Memory B cell (primary cell): ENCODE measurements around the gene SLC25A26.

Experiments used
- ATAC-seq: fragments of 150-1000 bp; cut with Tn5 transposase; 2 replicates; pipeline ENCODE4 v1.10.0; 2021; ENCODE audit warnings: low read depth, mild to moderate bottlenecking, moderate library complexity
- DNase-seq, 2 donors: peaks; one replicate each; pipeline ENCODE4 v3.0.0; 2022; ENCODE audit warnings: low spot score in 2 of 2
- H3K27ac Mint-ChIP-seq: one replicate; pipeline ENCODE4 v1.8.0; 2022; ENCODE audit warnings: mild to moderate bottlenecking, moderate library complexity, mixed read lengths
- H3K27me3 Mint-ChIP-seq: one replicate; pipeline ENCODE4 v1.8.0; 2022; ENCODE audit warnings: mixed read lengths
- H3K36me3 Mint-ChIP-seq: one replicate; pipeline ENCODE4 v1.8.0; 2022; ENCODE audit warnings: mild to moderate bottlenecking, mixed read lengths
- H3K4me1 Mint-ChIP-seq: one replicate; pipeline ENCODE4 v1.8.0; 2022; ENCODE audit warnings: mixed read lengths
- H3K4me3 Mint-ChIP-seq: one replicate; pipeline ENCODE4 v1.8.0; 2022; ENCODE audit warnings: mild to moderate bottlenecking, moderate library complexity, mixed read lengths
- H3K9me3 Mint-ChIP-seq: one replicate; pipeline ENCODE4 v1.8.0; 2022; ENCODE audit warnings: mixed read lengths

Gene SLC25A26

DNA sequence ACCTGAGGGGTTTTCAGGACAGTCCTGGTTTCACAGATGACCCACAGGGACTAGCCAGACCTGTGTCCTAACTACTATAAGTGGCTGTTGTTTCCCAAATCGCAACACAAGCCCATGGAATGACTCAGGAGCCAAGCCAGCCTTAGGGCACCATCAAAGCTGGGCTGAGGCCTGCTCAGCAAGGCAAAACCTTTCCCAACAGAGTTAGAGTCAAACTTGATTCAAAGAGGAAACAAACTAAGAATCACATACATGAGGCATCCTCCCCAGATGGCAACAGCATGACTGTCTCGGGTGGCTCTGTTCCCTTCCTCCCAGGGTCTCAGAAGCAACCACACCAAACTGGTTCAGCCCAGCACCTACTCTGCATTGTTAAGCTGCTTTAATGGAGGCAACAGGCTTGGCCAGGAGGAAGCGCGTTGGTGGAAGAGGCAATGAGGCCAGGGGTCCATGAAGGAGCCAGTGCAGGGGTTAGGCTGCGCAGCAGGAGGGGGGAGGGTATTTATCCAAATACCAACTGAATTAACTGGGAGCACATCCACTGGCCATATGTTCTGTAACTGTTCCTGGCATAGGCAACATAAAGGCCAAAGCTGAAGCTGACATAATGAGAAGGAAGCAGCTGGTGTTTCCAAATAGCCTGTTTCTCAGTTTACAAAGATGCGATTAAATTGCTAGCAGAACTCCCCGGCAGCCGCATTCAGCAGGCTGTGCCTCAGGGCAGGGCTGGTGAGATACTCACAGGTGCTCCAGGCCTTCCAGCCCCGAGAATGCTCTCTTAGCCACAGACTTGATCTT, 177.6 kb downstream of the SLC25A26 start:
- Mint-ChIP-seq H3K36me3 (no peaks in the 10 kb centered on the region), H3K4me3 (no peak overlapping the region), H3K4me1 (peaks cover 15% of the 10 kb centered on the region), H3K9me3 (no peaks in the 10 kb centered on the region), H3K27me3 (no peaks in the 10 kb centered on the region), H3K27ac (no peak overlapping the region)
- DNase-seq (no peak), ATAC-seq (no peak)

DNA sequence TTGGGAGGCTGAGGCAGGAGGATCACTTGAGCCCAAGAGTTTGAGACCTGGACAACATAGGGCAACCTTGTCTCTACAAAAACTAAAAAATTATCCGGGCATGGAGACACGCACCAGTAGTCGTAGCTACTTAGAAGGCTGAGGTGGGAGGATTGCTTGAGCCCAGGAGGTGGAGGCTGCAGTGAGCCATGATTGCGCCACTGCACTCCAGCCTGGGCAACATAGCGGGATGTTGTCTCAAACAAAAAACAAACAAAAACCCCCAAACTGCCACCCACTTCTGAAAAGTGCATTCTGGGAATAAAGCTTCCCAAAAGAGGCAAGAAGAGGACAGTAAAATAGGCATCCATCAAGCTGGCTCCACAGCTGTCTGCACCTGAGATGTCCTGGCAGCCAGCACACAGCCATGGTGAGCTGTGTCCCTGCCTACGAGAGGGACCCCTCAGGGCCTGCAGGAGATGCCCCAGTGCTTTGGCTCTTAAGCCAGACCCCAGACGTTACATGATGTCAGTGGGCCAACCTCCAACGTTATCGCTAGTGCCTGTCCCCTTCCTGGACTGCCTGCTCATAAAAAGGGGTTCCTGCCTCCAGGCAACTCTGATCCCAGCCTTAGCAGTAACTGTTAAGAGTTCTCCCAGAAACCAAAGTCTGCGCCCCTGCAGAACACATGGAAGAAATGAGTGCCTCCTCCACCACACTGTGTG, 178.9 kb downstream of the SLC25A26 start:
- Mint-ChIP-seq H3K27me3 (no peaks in the 10 kb centered on the region), H3K27ac (no peak overlapping the region), H3K36me3 (no peaks in the 10 kb centered on the region), H3K4me3 (no peak overlapping the region), H3K4me1 (peaks cover 3% of the 10 kb centered on the region), H3K9me3 (no peaks in the 10 kb centered on the region)
- ATAC-seq (no peak), DNase-seq (no peak)

DNA sequence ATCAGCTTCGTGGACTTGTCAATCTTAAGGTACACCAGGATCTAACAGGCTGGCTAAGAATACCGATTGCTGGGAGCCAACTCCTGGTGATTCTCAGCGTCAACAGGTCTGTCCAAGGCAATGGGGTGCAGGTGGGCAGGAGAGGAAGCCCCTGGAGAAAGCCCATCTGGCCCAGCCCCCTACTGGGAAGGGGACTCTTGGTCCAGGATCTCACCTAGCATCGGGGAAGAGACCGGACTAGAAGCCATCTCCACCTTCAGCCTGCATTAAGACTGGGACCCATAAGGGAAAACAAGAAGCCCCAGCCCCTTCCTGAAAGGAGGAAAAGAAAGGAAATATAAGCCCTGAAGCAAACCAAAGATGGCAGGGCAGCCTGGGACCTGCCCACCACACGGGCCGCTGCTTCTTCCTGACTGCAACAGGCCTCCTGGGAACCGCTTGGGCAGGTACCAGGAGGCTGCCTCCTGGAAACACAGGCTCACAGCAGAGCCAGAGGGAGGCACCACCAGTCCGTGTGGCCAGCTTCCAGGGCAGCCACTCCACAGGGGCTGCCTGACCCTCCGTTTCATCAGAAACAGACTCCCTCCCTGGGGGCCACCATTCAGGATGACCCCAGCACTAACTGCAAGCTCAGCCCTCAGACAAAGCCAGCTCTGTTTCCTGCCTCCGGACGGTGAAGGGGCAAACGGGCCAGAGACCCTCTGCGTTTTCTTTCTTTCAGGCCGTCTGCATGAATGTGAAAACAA, 179.8 kb downstream of the SLC25A26 start:
- no peaks in the 10 kb centered on the region for H3K36me3 Mint-ChIP-seq
- ATAC-seq (no peak), DNase-seq (no peak)
- H3K27me3 Mint-ChIP-seq = no peaks in the 10 kb centered on the region
- no peaks in the 10 kb centered on the region for H3K9me3 Mint-ChIP-seq
- H3K27ac Mint-ChIP-seq = no peak overlapping the region
- no peak overlapping the region for H3K4me3 Mint-ChIP-seq
- H3K4me1 Mint-ChIP-seq = no peaks in the 10 kb centered on the region

DNA sequence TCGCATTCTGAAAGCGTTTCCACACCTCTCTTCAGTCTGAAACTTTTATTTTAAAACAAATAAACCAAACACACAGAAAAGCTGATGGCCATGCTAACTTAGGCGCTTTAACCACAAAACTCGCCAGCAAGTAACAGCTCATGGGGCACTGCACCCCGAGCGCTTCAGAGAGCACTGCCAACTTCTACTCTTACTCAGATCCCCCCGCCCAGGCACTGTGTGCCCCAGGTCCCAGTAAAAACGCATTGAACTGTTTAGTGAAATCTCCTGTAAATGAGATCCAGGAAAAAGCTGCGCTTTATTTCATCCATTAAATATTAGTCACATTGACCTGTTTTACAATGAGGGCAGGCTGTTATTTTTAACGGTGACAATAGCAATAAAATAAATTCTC, 180.4 kb downstream of the SLC25A26 start:
- H3K27ac Mint-ChIP-seq = no peak overlapping the region
- no peaks in the 10 kb centered on the region for H3K36me3 Mint-ChIP-seq
- DNase-seq = no peak
- H3K9me3 Mint-ChIP-seq = no peaks in the 10 kb centered on the region
- no peak overlapping the region for H3K4me3 Mint-ChIP-seq
- H3K4me1 Mint-ChIP-seq = no peaks in the 10 kb centered on the region
- H3K27me3 Mint-ChIP-seq = no peaks in the 10 kb centered on the region
- no peak for ATAC-seq

GRCh38 chr3:66401675-66402491, 181.1 kb downstream of the SLC25A26 start:
- Mint-ChIP-seq H3K27me3 (no peaks in the 10 kb centered on the region), H3K4me3 (no peak overlapping the region), H3K27ac (no peak overlapping the region), H3K4me1 (no peaks in the 10 kb centered on the region), H3K9me3 (no peaks in the 10 kb centered on the region), H3K36me3 (no peaks in the 10 kb centered on the region)
- DNase-seq = no peak
- ATAC-seq = no peak

DNA sequence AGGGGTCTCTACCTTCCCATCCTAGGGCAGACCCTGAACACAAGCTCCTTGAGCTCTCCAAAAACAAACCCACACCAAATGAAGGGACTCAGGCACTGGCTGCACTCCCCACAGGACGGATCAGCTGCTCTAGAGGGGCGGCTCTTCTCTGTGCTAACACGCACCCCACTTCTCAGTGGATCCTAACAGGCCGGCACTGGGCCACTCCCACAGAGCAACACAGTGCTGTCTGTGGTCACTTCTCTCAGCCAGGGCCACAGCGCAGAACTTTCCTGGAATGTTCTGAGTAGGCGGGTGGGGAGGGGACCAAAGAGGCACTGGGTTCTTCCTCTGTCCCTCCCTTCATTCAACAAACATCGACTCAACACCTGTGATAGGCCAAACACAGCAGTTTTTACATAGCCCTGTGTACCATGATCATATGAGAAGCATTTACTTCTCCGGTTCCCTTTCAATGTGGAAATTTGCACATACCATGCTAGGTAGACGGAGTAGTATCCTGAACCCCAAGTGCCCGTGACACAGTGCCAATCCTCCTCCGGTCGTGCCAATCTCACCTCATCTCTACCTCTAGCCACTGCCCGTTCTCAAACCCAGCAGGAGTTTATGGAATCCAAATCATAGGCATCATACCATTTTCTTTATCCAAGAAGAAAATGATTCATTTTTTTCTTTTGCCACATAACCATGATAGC, 181.9 kb downstream of the SLC25A26 start:
- DNase-seq = no peak
- Mint-ChIP-seq H3K36me3 (no peaks in the 10 kb centered on the region), H3K4me1 (peaks cover 1% of the 10 kb centered on the region), H3K27me3 (no peaks in the 10 kb centered on the region), H3K27ac (no peak overlapping the region), H3K9me3 (no peaks in the 10 kb centered on the region), H3K4me3 (no peak overlapping the region)
- no peak for ATAC-seq

- DNase-seq (no peak), ATAC-seq (no peak)
- Mint-ChIP-seq H3K4me3 (no peak overlapping the region), H3K27ac (no peak overlapping the region), H3K4me1 (peaks cover 3% of the 10 kb centered on the region), H3K27me3 (no peaks in the 10 kb centered on the region), H3K36me3 (no peaks in the 10 kb centered on the region), H3K9me3 (no peaks in the 10 kb centered on the region)
Measured at GRCh38 chr3:66403323-66403990, 182.7 kb downstream of the SLC25A26 start.

DNA sequence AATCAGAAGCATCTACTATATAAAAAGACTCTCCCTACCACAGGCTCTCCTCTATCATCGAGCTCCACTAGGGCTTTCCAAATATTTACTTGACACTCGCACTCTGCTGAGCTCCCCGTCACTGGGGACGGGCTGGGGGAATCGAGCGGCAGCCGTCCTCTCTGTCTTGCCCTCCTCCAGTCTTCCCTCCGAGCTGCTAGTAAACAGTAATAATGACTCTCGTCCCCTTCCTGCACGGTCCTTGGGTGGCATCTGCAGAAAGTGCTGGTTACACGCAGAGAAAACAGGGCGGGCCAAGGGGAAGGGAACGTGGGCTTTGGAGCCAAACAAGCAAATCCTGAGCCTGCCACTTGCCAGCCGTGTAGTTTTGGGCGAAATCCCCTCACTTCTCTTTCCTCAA, 183.4 kb downstream of the SLC25A26 start:
- no peaks in the 10 kb centered on the region for H3K27me3 Mint-ChIP-seq
- DNase-seq (no peak), ATAC-seq (no peak)
- no peak overlapping the region for H3K4me3 Mint-ChIP-seq
- H3K36me3 Mint-ChIP-seq = no peaks in the 10 kb centered on the region
- no peaks in the 10 kb centered on the region for H3K9me3 Mint-ChIP-seq
- peaks cover 3% of the 10 kb centered on the region for H3K4me1 Mint-ChIP-seq
- no peak overlapping the region for H3K27ac Mint-ChIP-seq

GRCh38 chr3:66404903-66405700, 184.3 kb downstream of the SLC25A26 start:
- Mint-ChIP-seq H3K36me3 (no peaks in the 10 kb centered on the region), H3K27me3 (no peaks in the 10 kb centered on the region), H3K9me3 (no peaks in the 10 kb centered on the region), H3K27ac (no peak overlapping the region), H3K4me3 (no peak overlapping the region), H3K4me1 (peaks cover 3% of the 10 kb centered on the region)
- ATAC-seq = no peak
- DNase-seq = no peak

DNA sequence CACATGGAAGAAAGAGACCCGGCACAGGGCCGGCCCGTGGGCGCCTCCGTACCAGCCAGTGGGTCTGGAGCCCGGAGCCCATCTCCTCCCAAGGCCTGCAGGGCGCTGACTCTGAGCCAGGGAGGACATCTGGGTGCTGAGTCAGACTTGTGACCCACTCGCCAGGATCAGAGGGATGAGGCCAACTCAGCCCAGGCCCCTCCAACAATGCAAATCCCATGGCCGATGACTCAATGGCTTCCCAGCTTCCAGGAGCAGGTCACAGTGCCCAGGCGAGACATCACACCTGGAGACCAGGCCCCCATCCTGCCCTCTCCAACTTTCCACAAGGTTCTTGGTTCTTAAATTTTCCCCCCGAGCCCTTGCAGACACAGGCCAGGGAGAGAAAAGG, 184.9 kb downstream of the SLC25A26 start:
- no peak for ATAC-seq
- Mint-ChIP-seq H3K36me3 (no peaks in the 10 kb centered on the region), H3K4me1 (peaks cover 3% of the 10 kb centered on the region), H3K27me3 (no peaks in the 10 kb centered on the region), H3K4me3 (no peak overlapping the region), H3K9me3 (no peaks in the 10 kb centered on the region), H3K27ac (no peak overlapping the region)
- DNase-seq = no peak

GRCh38 chr3:66406163-66406562, 185.4 kb downstream of the SLC25A26 start:
- H3K36me3 Mint-ChIP-seq = no peaks in the 10 kb centered on the region
- no peaks in the 10 kb centered on the region for H3K9me3 Mint-ChIP-seq
- ATAC-seq = no peak
- H3K27ac Mint-ChIP-seq = no peak overlapping the region
- H3K4me1 Mint-ChIP-seq = peaks cover 3% of the 10 kb centered on the region
- H3K4me3 Mint-ChIP-seq = no peak overlapping the region
- no peak for DNase-seq
- no peaks in the 10 kb centered on the region for H3K27me3 Mint-ChIP-seq

- no peaks in the 10 kb centered on the region for H3K9me3 Mint-ChIP-seq
- no peak overlapping the region for H3K27ac Mint-ChIP-seq
- peaks cover 3% of the 10 kb centered on the region for H3K4me1 Mint-ChIP-seq
- H3K36me3 Mint-ChIP-seq = no peaks in the 10 kb centered on the region
- DNase-seq (no peak), ATAC-seq (no peak)
- no peaks in the 10 kb centered on the region for H3K27me3 Mint-ChIP-seq
- H3K4me3 Mint-ChIP-seq = no peak overlapping the region
Measured at GRCh38 chr3:66406831-66407610, 186.2 kb downstream of the SLC25A26 start.
